IMR-90 (cell line): Measurements from ENCODE around the gene ENDOV. TPM values are rescaled to one million over a fixed set of nuclear protein-coding genes. Genes with fewer than 3 reads are reported as not detected.

Experiments used
- ATAC-seq: fragments of 200-7000 bp; cut with Tn5 transposase; 2 replicates; pipeline ENCODE4 v1.9.1; 2020; ENCODE audit warnings: low read depth, mild to moderate bottlenecking, moderate library complexity
- BruUV-seq: library from RNA; stranded (reverse); fragments of 400-500 nt; replicated peaks from 2 replicates; lab custom pipeline; 2021; lab: Mats Ljungman, UMichigan
- CTCF ChIA-PET: fragments of 300-600 bp; formaldehyde crosslinking; extraction: SDS; loops from one replicate; lab custom pipeline; 2021; ENCODE audit warnings: antibody characterized with exemption; lab: Yijun Ruan, JAX
- POLR2A ChIA-PET: fragments of 300-600 bp; sonication (Branson Sonifier 250); formaldehyde crosslinking; loops from one replicate; lab custom pipeline; 2022; ENCODE audit warnings: antibody characterized with exemption; ENCODE audit not compliant: unreplicated experiment; lab: Charles Lee
- DNase-seq: peaks from one replicate; pipeline ENCODE4 v3.0.0; 2013
- H2AFZ ChIP-seq: replicated peaks from 2 replicates; pipeline ENCODE3; 2013; ENCODE audit warnings: low read length, mild to moderate bottlenecking; ENCODE audit not compliant: poor library complexity
- H2AK5ac ChIP-seq: 2 replicates; pipeline ENCODE4 v1.6.1; 2013; ENCODE audit warnings: low read depth, low read length, inconsistent platforms
- H2AK9ac ChIP-seq: replicated peaks from 2 replicates; pipeline ENCODE3; 2013; ENCODE audit warnings: mild to moderate bottlenecking, low read depth, low read length, moderate library complexity; ENCODE audit not compliant: poor library complexity
- H2BK120ac ChIP-seq: 2 replicates; pipeline ENCODE4 v1.6.1; 2013; ENCODE audit warnings: low read depth, low read length, inconsistent platforms
- H2BK15ac ChIP-seq: 3 replicates; pipeline ENCODE4 v1.6.1; 2013; ENCODE audit warnings: low read depth, low read length, inconsistent platforms
- H2BK20ac ChIP-seq: 2 replicates; pipeline ENCODE4 v1.6.1; 2013; ENCODE audit warnings: low read depth, mild to moderate bottlenecking, inconsistent platforms, low read length, moderate library complexity
- H2BK5ac ChIP-seq: 2 replicates; pipeline ENCODE4 v1.6.1; 2013; ENCODE audit warnings: mild to moderate bottlenecking, low read depth, low read length, inconsistent platforms; ENCODE audit not compliant: poor library complexity, severe bottlenecking
- H3K14ac ChIP-seq: replicated peaks from 2 replicates; pipeline ENCODE4 v1.6.1; 2013; ENCODE audit warnings: low read depth, low read length, inconsistent platforms
- H3K18ac ChIP-seq: 2 replicates; pipeline ENCODE4 v1.6.1; 2013; ENCODE audit warnings: low read depth, low read length, control low read depth
- H3K23ac ChIP-seq: 2 replicates; pipeline ENCODE4 v1.6.1; 2013; ENCODE audit warnings: low read depth, low read length, inconsistent platforms
- H3K27ac ChIP-seq: 2 replicates; pipeline ENCODE4 v1.5.1; 2013; ENCODE audit warnings: mild to moderate bottlenecking, control low read depth, low read length; ENCODE audit not compliant: insufficient read depth
- H3K27me3 ChIP-seq: 2 replicates; pipeline ENCODE4 v1.6.1; 2013; ENCODE audit warnings: low read length; ENCODE audit not compliant: control insufficient read depth, insufficient read depth
- H3K36me3 ChIP-seq: 2 replicates; pipeline ENCODE4 v1.6.1; 2013; ENCODE audit warnings: low read length, mixed read lengths; ENCODE audit not compliant: control insufficient read depth, insufficient read depth
- H3K4ac ChIP-seq: 2 replicates; pipeline ENCODE4 v1.6.1; 2013; ENCODE audit warnings: low read depth, low read length, inconsistent platforms
- H3K4me1 ChIP-seq: 2 replicates; pipeline ENCODE4 v1.6.1; 2013; ENCODE audit warnings: low read length, mixed read lengths; ENCODE audit not compliant: control insufficient read depth, insufficient read depth
- H3K4me2 ChIP-seq: 2 replicates; pipeline ENCODE4 v1.6.1; 2013; ENCODE audit warnings: low read depth, mild to moderate bottlenecking, control low read depth, low read length, moderate library complexity
- H3K4me3 ChIP-seq: 2 replicates; pipeline ENCODE4 v1.5.1; 2013; ENCODE audit warnings: low read depth, mild to moderate bottlenecking, control low read depth, low read length, moderate library complexity; ENCODE audit not compliant: insufficient read depth
- H3K56ac ChIP-seq: 2 replicates; pipeline ENCODE4 v1.6.1; 2013; ENCODE audit warnings: low read length, inconsistent platforms; ENCODE audit not compliant: insufficient read depth; ENCODE audit errors: extremely low read depth
- H3K79me1 ChIP-seq, 2 experiments: 2 replicates each; pipeline ENCODE4 v1.6.1; 2013; ENCODE audit warnings: low read length in 2 of 2, inconsistent platforms in 1 of 2, low read depth in 1 of 2
- H3K9ac ChIP-seq: 2 replicates; pipeline ENCODE4 v1.6.1; 2013; ENCODE audit warnings: low read depth, low read length, control low read depth
- H3K9me1 ChIP-seq: 2 replicates; pipeline ENCODE4 v1.6.1; 2013; ENCODE audit warnings: low read length, inconsistent platforms; ENCODE audit not compliant: insufficient read depth
- H3K9me3 ChIP-seq: 2 replicates; pipeline ENCODE4 v1.6.1; 2013; ENCODE audit warnings: low read length; ENCODE audit not compliant: control insufficient read depth, insufficient read depth
- H4K20me1 ChIP-seq: 2 replicates; pipeline ENCODE4 v1.6.1; 2013; ENCODE audit warnings: low read length, inconsistent platforms; ENCODE audit not compliant: insufficient read depth
- H4K5ac ChIP-seq: 2 replicates; pipeline ENCODE4 v1.6.1; 2013; ENCODE audit warnings: mild to moderate bottlenecking, low read depth, low read length, control low read depth
- H4K8ac ChIP-seq, 2 experiments: 2 replicates each; pipeline ENCODE4 v1.6.1; 2013; ENCODE audit warnings: low read depth in 2 of 2, low read length in 2 of 2, control low read depth in 1 of 2, inconsistent platforms in 1 of 2
- H4K91ac ChIP-seq: 2 replicates; pipeline ENCODE4 v1.6.1; 2013; ENCODE audit warnings: low read depth, low read length, inconsistent platforms; ENCODE audit not compliant: insufficient read depth
- BHLHE40 ChIP-seq: fragments of 150-350 bp; IDR thresholded peaks from 2 replicates; pipeline ENCODE4 v1.6.1; 2016; ENCODE audit warnings: mild to moderate bottlenecking, low read depth, low read length
- CEBPB ChIP-seq: IDR thresholded peaks from 2 replicates; pipeline ENCODE4 v1.6.1; 2012; ENCODE audit warnings: low read depth, low read length, improper control_type of control experiment
- CHD1 ChIP-seq: IDR thresholded peaks from 2 replicates; pipeline ENCODE4 v1.6.1; 2012; ENCODE audit warnings: low read depth, low read length, improper control_type of control experiment
- FOS ChIP-seq: fragments of 150-350 bp; IDR thresholded peaks from 2 replicates; pipeline ENCODE4 v1.6.1; 2016; ENCODE audit warnings: low read depth, low read length
- MAFK ChIP-seq: IDR thresholded peaks from 2 replicates; pipeline ENCODE4 v1.6.1; 2012; ENCODE audit warnings: low read depth, low read length, improper control_type of control experiment
- MAZ ChIP-seq: IDR thresholded peaks from 2 replicates; pipeline ENCODE4 v1.6.1; 2012; ENCODE audit warnings: low read depth, mild to moderate bottlenecking, low read length, improper control_type of control experiment, moderate library complexity, borderline replicate concordance
- MXI1 ChIP-seq: IDR thresholded peaks from 2 replicates; pipeline ENCODE4 v1.6.1; 2012; ENCODE audit warnings: low read depth, mild to moderate bottlenecking, low read length, moderate library complexity, borderline replicate concordance
- NFE2L2 ChIP-seq: fragments of 150-350 bp; IDR thresholded peaks from 2 replicates; pipeline ENCODE4 v1.6.1; 2016; ENCODE audit warnings: low read depth, mild to moderate bottlenecking, low read length
- POLR2A ChIP-seq: IDR thresholded peaks from 2 replicates; pipeline ENCODE4 v1.6.1; 2012; ENCODE audit warnings: mild to moderate bottlenecking, low read depth, low read length
- RCOR1 ChIP-seq: IDR thresholded peaks from 2 replicates; pipeline ENCODE4 v1.6.1; 2012; ENCODE audit warnings: mild to moderate bottlenecking, low read length, improper control_type of control experiment; ENCODE audit not compliant: insufficient replicate concordance
- RFX5 ChIP-seq: IDR thresholded peaks from 2 replicates; pipeline ENCODE4 v1.8.0; 2012; ENCODE audit warnings: low read depth, mild to moderate bottlenecking, low read length, moderate library complexity
- SMC3 ChIP-seq: fragments of 150-350 bp; IDR thresholded peaks from 2 replicates; pipeline ENCODE4 v1.6.1; 2016; ENCODE audit warnings: low read depth, mild to moderate bottlenecking, antibody characterized with exemption, low read length, moderate library complexity
- WGBS, 2 experiments: methylation state at CpG; one replicate each; pipeline versions ENCODE4 v1.1.5 to v1.1.7; 2013; ENCODE audit warnings: missing lambda C conversion rate in 2 of 2; ENCODE audit not compliant: insufficient read length in 1 of 2; ENCODE audit errors: extremely low coverage in 2 of 2; 5-methylcytosine and 5-hydroxymethylcytosine counted together
- dilution Hi-C: fragments of 300-500 bp; cut with HindIII; formaldehyde crosslinking; loops from one replicate; pipeline ENCODE4 v1.14.3; 2018; ENCODE audit warnings: low sequenced_read_pairs; ENCODE audit not compliant: unreplicated experiment
- in situ Hi-C: fragments of 300-500 bp; cut with MboI; formaldehyde crosslinking; loops from 3 replicates; pipeline ENCODE4 v1.14.3; 2019; ENCODE audit warnings: low sequenced_read_pairs, inconsistent platforms, mixed read lengths
- intact Hi-C: fragments of 100-400 bp; cut with micrococcal nuclease; formaldehyde crosslinking; loops from 2 replicates; pipeline ENCODE4 v1.10.0; 2022
- polyA plus RNA-seq, 3 experiments: library from polyadenylated mRNA; depleted of rRNA; stranded (reverse); fragments of >200 nt; gene quantifications; 2 replicates each; pipeline ENCODE4 v1.2.3, GENCODE V29; 2012; ENCODE audit warnings: low replicate concordance in 1 of 3
- total RNA-seq: library from RNA; depleted of rRNA; stranded (reverse); fragments of >200 nt; gene quantifications from 2 replicates; pipeline ENCODE4 v1.2.3, GENCODE V29; 2012
- TF ChIP-seq, protein P1 (sequence below): conservative IDR thresholded peaks from 2 replicates; pipeline ENCODE4 v1.5.1; 2012; ENCODE audit warnings: mild to moderate bottlenecking, low read depth, low read length, improper control_type of control experiment
- TF ChIP-seq, protein P2 (sequence below): fragments of 150-350 bp; IDR thresholded peaks from 2 replicates; pipeline ENCODE4 v1.6.1; 2017; ENCODE audit warnings: mild to moderate bottlenecking, antibody characterized with exemption, low read length, low read depth
- TF ChIP-seq, protein P3 (sequence below): fragments of 150-350 bp; IDR thresholded peaks from 2 replicates; pipeline ENCODE4 v1.6.1; 2016; ENCODE audit warnings: low read depth, mild to moderate bottlenecking, low read length, moderate library complexity, borderline replicate concordance

ENDOV gene
- total and polyA plus RNA-seq, 2 of the 4 experiments (the other 2 are of a cell fraction) = 15.1 to 30.3 TPM

DNA sequence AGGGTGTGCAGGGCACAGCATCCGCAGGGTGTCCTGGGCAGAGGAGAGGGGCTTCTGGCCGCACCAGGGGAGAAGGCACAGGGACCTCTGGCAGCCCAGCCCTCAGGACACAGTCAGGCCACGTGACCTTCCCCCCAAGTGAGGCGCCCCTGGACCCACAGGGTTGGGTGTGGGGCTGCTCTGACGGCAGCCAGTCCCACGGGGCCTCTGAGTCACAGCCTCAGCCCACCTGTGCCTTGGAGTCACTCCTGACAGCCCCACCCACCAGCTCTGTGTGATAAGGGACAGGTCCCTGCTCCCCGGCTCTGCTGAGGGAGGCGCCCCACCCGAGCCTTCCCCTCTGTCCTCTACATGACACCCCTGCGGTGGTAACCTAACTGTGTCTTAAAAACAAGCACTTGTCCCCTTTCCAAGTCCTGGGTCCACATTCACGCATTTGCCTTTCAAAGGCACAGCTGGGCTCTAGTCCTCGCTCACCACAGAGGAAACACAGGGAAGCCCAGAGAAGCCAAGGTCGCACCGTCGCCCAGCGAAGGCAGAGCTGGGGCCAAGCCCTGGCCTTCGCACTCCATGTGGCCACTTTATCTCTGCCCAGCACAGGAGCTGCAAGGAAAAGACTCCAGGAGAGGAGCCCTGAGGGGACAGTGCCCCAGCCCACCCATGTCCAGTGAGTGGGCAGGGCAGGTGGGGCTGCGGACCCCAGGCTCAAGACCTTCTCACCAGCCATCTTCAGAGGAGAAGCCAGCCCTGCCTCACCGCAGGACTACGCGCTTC lies 66.5 kb downstream of the ENDOV start:
- DNase-seq = no peak
- Histone ChIP-seq H3K9me1 (no peaks in the 10 kb centered on the region), H2BK120ac (no peak overlapping the region), H3K9me3 (no peaks in the 10 kb centered on the region), H2BK5ac (no peak overlapping the region), H3K56ac (no peak overlapping the region), H4K91ac (no peak overlapping the region), H4K20me1 (peaks cover 4% of the 10 kb centered on the region; the same call in 1 of the 2 replicates), H3K14ac (no peak overlapping the region), H2BK20ac (no peak overlapping the region), H4K5ac (no peak overlapping the region), H3K23ac (no peak overlapping the region), H2AFZ (no peak overlapping the region), H3K18ac (no peak overlapping the region), H4K8ac (no peak overlapping the region), H3K9ac (no peak overlapping the region), H3K36me3 (no peaks in the 10 kb centered on the region), H3K27me3 (peaks cover 63% of the 10 kb centered on the region), H3K79me1 (no peaks in the 10 kb centered on the region), H2AK5ac (no peak overlapping the region), H3K27ac (no peak overlapping the region), H3K4ac (no peak overlapping the region), H2AK9ac (no peak overlapping the region), H3K4me3 (no peak overlapping the region), H3K4me1 (no peaks in the 10 kb centered on the region; the same call in 1 of the 2 replicates), H2BK15ac (no peak overlapping the region), H3K4me2 (no peak overlapping the region)
- no peak for ATAC-seq
- in situ Hi-C loops (no loop called here), dilution Hi-C loops (no loop called here), intact Hi-C loops (no loop called here)
- no TSS peak for BruUV-seq
- WGBS, 2 experiments = 29% methylated on average over 4 of the region's 21 CpGs; no CpG with 5 or more reads in 1 of the 2 experiments
- ChIA-PET POLR2A (interaction anchor here (0.6 kb wide), 1 partner anchor 145 kb away, joined by 5 read pairs; no protein-coding TSS in a partner anchor), CTCF (no interaction called here)
- TF ChIP-seq, protein P1, sequence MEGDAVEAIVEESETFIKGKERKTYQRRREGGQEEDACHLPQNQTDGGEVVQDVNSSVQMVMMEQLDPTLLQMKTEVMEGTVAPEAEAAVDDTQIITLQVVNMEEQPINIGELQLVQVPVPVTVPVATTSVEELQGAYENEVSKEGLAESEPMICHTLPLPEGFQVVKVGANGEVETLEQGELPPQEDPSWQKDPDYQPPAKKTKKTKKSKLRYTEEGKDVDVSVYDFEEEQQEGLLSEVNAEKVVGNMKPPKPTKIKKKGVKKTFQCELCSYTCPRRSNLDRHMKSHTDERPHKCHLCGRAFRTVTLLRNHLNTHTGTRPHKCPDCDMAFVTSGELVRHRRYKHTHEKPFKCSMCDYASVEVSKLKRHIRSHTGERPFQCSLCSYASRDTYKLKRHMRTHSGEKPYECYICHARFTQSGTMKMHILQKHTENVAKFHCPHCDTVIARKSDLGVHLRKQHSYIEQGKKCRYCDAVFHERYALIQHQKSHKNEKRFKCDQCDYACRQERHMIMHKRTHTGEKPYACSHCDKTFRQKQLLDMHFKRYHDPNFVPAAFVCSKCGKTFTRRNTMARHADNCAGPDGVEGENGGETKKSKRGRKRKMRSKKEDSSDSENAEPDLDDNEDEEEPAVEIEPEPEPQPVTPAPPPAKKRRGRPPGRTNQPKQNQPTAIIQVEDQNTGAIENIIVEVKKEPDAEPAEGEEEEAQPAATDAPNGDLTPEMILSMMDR = no peak
- TF ChIP-seq FOS = no peak
- no peak for TF ChIP-seq CHD1
- no peak for TF ChIP-seq RFX5
- TF ChIP-seq MAFK = no peak
- TF ChIP-seq, protein P2, sequence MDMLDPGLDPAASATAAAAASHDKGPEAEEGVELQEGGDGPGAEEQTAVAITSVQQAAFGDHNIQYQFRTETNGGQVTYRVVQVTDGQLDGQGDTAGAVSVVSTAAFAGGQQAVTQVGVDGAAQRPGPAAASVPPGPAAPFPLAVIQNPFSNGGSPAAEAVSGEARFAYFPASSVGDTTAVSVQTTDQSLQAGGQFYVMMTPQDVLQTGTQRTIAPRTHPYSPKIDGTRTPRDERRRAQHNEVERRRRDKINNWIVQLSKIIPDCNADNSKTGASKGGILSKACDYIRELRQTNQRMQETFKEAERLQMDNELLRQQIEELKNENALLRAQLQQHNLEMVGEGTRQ = no peak
- no peak for TF ChIP-seq CEBPB
- no peak for TF ChIP-seq NFE2L2
- TF ChIP-seq MXI1 = no peak
- TF ChIP-seq POLR2A = no peak
- TF ChIP-seq MAZ = no peak
- TF ChIP-seq, protein P3, sequence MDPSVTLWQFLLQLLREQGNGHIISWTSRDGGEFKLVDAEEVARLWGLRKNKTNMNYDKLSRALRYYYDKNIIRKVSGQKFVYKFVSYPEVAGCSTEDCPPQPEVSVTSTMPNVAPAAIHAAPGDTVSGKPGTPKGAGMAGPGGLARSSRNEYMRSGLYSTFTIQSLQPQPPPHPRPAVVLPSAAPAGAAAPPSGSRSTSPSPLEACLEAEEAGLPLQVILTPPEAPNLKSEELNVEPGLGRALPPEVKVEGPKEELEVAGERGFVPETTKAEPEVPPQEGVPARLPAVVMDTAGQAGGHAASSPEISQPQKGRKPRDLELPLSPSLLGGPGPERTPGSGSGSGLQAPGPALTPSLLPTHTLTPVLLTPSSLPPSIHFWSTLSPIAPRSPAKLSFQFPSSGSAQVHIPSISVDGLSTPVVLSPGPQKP = no peak
- TF ChIP-seq SMC3 = no peak
- TF ChIP-seq RCOR1 = no peak
- TF ChIP-seq BHLHE40 = no peak
